Nephron progenitor cell (in vitro differentiated cells): ENCODE data around the gene HDHD5.
A peak's percentile ranks its signal among the peaks of the same experiment; 100 is the strongest.

Experiments used
- DNase-seq: peaks from one replicate; pipeline ENCODE4 v3.0.0; 2021
- H3K27ac Mint-ChIP-seq: 2 replicates; pipeline ENCODE4 v1.8.0; 2021; ENCODE audit warnings: mild to moderate bottlenecking, moderate library complexity, mixed read lengths
- H3K27me3 Mint-ChIP-seq: 2 replicates; pipeline ENCODE4 v1.8.0; 2021; ENCODE audit warnings: mild to moderate bottlenecking, low read depth, mixed read lengths; ENCODE audit not compliant: poor library complexity
- H3K36me3 Mint-ChIP-seq: 2 replicates; pipeline ENCODE4 v1.8.0; 2021; ENCODE audit warnings: low read depth, mixed read lengths
- H3K4me1 Mint-ChIP-seq: 2 replicates; pipeline ENCODE4 v1.8.0; 2021; ENCODE audit warnings: mixed read lengths
- H3K4me3 Mint-ChIP-seq: 2 replicates; pipeline ENCODE4 v1.8.0; 2021; ENCODE audit warnings: mild to moderate bottlenecking, moderate library complexity, mixed read lengths
- H3K9me3 Mint-ChIP-seq: 2 replicates; pipeline ENCODE4 v1.8.0; 2021; ENCODE audit warnings: mild to moderate bottlenecking, moderate library complexity, mixed read lengths
- TF ChIP-seq, protein P1 (sequence below): fragments of 200-600 bp; sonication (generic); IDR thresholded peaks from 2 replicates; pipeline ENCODE4 v1.5.0; 2021; ENCODE audit warnings: antibody characterized with exemption

Gene HDHD5

GRCh38 chr22:17172029-17172833, 13.2 kb upstream of the HDHD5 start:
- TF ChIP-seq, protein P1, sequence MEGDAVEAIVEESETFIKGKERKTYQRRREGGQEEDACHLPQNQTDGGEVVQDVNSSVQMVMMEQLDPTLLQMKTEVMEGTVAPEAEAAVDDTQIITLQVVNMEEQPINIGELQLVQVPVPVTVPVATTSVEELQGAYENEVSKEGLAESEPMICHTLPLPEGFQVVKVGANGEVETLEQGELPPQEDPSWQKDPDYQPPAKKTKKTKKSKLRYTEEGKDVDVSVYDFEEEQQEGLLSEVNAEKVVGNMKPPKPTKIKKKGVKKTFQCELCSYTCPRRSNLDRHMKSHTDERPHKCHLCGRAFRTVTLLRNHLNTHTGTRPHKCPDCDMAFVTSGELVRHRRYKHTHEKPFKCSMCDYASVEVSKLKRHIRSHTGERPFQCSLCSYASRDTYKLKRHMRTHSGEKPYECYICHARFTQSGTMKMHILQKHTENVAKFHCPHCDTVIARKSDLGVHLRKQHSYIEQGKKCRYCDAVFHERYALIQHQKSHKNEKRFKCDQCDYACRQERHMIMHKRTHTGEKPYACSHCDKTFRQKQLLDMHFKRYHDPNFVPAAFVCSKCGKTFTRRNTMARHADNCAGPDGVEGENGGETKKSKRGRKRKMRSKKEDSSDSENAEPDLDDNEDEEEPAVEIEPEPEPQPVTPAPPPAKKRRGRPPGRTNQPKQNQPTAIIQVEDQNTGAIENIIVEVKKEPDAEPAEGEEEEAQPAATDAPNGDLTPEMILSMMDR: no peak

DNA sequence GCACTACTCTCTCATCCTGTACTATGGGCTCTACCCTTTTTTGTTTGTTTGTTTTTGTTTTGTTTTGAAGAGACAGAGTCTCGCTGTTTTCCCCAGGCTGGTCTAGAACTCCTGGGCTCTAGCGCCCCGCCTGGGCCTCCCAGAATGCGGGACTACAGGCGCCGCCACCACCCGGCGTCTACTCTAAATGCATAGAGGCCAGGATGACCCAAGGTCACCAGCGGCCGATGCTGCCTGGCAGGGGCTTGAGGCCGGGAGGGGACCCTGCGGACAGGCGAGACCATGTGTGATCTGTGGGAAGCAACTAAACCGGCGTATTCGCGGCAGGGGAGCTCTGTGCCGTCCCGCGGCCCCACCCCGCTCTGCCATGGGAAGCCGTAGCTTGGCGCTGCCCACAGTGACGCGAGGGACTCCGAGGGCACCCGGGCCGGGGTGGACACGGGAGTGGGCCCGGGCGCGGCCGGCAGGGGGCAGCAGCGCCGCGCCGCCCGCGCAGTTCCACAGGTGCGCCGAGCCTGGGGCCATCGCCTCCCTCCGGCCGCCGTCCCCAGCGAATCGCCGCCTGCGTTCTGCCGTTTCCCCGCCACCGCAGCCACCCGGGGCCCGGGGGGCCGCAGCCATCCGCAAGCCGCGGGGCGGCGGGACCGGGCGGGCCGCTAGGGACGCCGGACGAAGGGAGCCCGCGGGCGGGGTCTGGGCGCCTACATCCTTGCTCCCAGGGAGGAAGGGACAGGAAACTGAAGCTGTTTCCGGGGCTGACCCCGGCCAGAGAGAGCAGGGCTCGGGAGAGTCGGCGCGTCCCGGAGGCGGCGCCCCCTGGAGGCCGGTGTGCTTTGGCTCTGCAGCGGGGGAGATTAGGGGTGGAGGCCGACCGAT, 12.3 kb upstream of the HDHD5 start:
- Mint-ChIP-seq H3K4me1 (peaks cover 20% of the 10 kb centered on the region), H3K9me3 (no peaks in the 10 kb centered on the region), H3K27me3 (peaks cover 13% of the 10 kb centered on the region), H3K27ac (peak overlapping the region; percentile 36), H3K4me3 (peak overlapping the region; percentile 78), H3K36me3 (no peaks in the 10 kb centered on the region)
- peak; percentile 90 for DNase-seq
- TF ChIP-seq, protein P1: peak; percentile 78

More at GRCh38 chr22:17172029-17172833, 13.2 kb upstream of the HDHD5 start:
- H3K4me1 Mint-ChIP-seq: peaks cover 20% of the 10 kb centered on the region
- no peaks in the 10 kb centered on the region for H3K9me3 Mint-ChIP-seq
- DNase-seq: peak; percentile 20
- peaks cover 9% of the 10 kb centered on the region for H3K27me3 Mint-ChIP-seq
- peak overlapping the region; percentile 78 for H3K4me3 Mint-ChIP-seq
- H3K27ac Mint-ChIP-seq: peak overlapping the region; percentile 69
- H3K36me3 Mint-ChIP-seq: peaks cover under 1% of the 10 kb centered on the region

DNA sequence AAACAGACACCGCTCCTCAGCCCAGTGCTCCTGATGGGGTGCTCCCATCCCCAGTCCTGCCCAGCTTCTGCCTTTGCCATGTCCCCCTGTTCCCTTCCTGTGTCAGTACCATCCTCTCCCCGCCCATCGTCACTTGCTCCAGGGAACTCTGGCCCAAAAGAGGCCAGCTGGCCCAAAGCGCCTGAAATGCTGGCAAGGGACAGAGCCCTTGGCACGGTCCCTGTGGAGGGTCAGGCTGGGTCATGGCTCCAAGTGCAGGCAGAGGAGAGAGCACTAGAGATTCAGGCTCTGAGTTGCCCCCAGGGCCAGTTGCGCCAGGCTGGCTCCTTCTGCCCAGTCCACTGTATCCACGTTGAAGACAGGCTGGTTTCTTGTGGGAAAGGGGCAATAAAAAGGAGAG, 8.4 kb upstream of the HDHD5 start:
- Mint-ChIP-seq H3K27ac (no peak overlapping the region), H3K27me3 (peaks cover 9% of the 10 kb centered on the region), H3K9me3 (no peaks in the 10 kb centered on the region), H3K36me3 (no peaks in the 10 kb centered on the region), H3K4me1 (peaks cover 8% of the 10 kb centered on the region), H3K4me3 (no peak overlapping the region)
- TF ChIP-seq, protein P1: no peak
- no peak for DNase-seq

DNA sequence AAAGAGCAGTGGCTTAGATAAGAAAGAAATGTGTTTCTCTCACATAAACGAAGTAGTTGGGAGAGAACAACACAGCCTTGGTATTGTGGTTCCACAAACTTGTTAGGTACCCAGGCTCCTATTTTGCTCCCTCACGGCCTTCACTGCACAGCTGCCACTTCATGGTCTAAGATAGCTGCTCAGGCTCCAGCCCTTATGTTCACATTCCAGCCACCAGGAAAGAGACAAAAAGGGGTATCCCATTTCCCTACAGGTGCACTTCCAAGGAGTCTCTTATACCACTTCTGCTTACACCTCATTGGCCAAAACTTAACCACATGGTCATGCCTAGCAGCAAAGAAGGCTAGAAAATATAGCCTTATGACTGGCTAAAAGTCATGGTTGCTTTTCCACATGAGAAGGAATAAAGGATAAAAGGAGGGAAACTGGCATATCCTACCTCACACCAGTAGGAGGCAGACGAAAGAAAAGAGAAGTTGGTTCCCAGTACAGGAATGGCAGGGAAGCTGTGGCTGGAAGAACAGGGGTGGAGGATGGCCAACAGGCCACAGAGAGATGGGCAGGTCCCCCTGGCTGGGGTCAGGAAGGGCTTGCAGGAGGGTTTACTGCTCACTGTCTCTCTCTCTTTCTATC, 5.4 kb upstream of the HDHD5 start:
- Mint-ChIP-seq H3K9me3 (no peaks in the 10 kb centered on the region), H3K4me1 (peaks cover 6% of the 10 kb centered on the region), H3K27ac (no peak overlapping the region), H3K27me3 (peaks cover 8% of the 10 kb centered on the region), H3K4me3 (no peak overlapping the region), H3K36me3 (no peaks in the 10 kb centered on the region)
- TF ChIP-seq, protein P1: peak; percentile 21
- no peak for DNase-seq

- Mint-ChIP-seq H3K9me3 (no peaks in the 10 kb centered on the region), H3K36me3 (no peaks in the 10 kb centered on the region), H3K4me3 (no peak overlapping the region), H3K4me1 (peaks cover 14% of the 10 kb centered on the region), H3K27me3 (peaks cover 6% of the 10 kb centered on the region), H3K27ac (no peak overlapping the region)
- no peak for DNase-seq
- TF ChIP-seq, protein P1: no peak
Measured at GRCh38 chr22:17162731-17163130, 3.7 kb upstream of the HDHD5 start.
